Mesendoderm (in vitro differentiated cells): ENCODE measurements around the gene COMMD1.
"Not testable (repeated sequence)": the region's sequence is repeated elsewhere in the genome, so short reads cannot be mapped to it uniquely, and the experiment has no call there.

Experiments
- DNase-seq: peaks from one replicate; pipeline ENCODE4 v3.0.0; 2013
- H2AK5ac ChIP-seq: 2 replicates; pipeline ENCODE4 v1.6.1; 2013; ENCODE audit warnings: low read length, inconsistent platforms
- H2BK120ac ChIP-seq: 2 replicates; pipeline ENCODE4 v1.6.1; 2013; ENCODE audit warnings: low read depth, mild to moderate bottlenecking, low read length, moderate library complexity, mixed read lengths
- H2BK15ac ChIP-seq: replicated peaks from 2 replicates; pipeline ENCODE4 v1.6.1; 2013; ENCODE audit warnings: low read depth, mild to moderate bottlenecking, moderate library complexity
- H2BK5ac ChIP-seq: 2 replicates; pipeline ENCODE4 v1.6.1; 2013; ENCODE audit warnings: low read length, inconsistent platforms
- H3K18ac ChIP-seq: 2 replicates; pipeline ENCODE4 v1.6.1; 2013; ENCODE audit warnings: mild to moderate bottlenecking, low read length, mixed read lengths
- H3K23ac ChIP-seq: one replicate; pipeline ENCODE4 v1.6.1; 2013; ENCODE audit warnings: low read length
- H3K27ac ChIP-seq: 2 replicates; pipeline ENCODE4 v1.5.1; 2013; ENCODE audit warnings: low read depth, mild to moderate bottlenecking, inconsistent platforms, low read length, moderate library complexity
- H3K27me3 ChIP-seq: 2 replicates; pipeline ENCODE4 v1.6.1; 2013; ENCODE audit warnings: low read length, control low read depth, mild to moderate bottlenecking, inconsistent platforms; ENCODE audit not compliant: insufficient read depth, poor library complexity
- H3K36me3 ChIP-seq: 2 replicates; pipeline ENCODE4 v1.6.1; 2013; ENCODE audit warnings: low read length, inconsistent platforms; ENCODE audit not compliant: control insufficient read depth, insufficient read depth
- H3K4ac ChIP-seq: one replicate; pipeline ENCODE4 v1.6.1; 2013; ENCODE audit warnings: low read depth, mild to moderate bottlenecking, low read length, moderate library complexity
- H3K4me1 ChIP-seq: 2 replicates; pipeline ENCODE4 v1.6.1; 2013; ENCODE audit warnings: low read depth, low read length, inconsistent platforms; ENCODE audit not compliant: control insufficient read depth
- H3K4me2 ChIP-seq: 2 replicates; pipeline ENCODE4 v1.6.1; 2013; ENCODE audit warnings: low read length
- H3K4me3 ChIP-seq: 2 replicates; pipeline ENCODE4 v1.5.1; 2013; ENCODE audit warnings: mild to moderate bottlenecking, low read length
- H3K56ac ChIP-seq: one replicate; pipeline ENCODE4 v1.6.1; 2013; ENCODE audit warnings: low read length
- H3K79me1 ChIP-seq: 2 replicates; pipeline ENCODE4 v1.6.1; 2013; ENCODE audit warnings: low read length, inconsistent platforms
- H3K79me2 ChIP-seq: 2 replicates; pipeline ENCODE4 v1.6.1; 2013; ENCODE audit warnings: mild to moderate bottlenecking, low read length; ENCODE audit not compliant: control insufficient read depth, insufficient read depth
- H3K9ac ChIP-seq: 2 replicates; pipeline ENCODE4 v1.6.1; 2013; ENCODE audit warnings: low read length, inconsistent platforms
- H4K5ac ChIP-seq: one replicate; pipeline ENCODE4 v1.6.1; 2013; ENCODE audit warnings: low read length
- H4K8ac ChIP-seq: one replicate; pipeline ENCODE4 v1.6.1; 2013; ENCODE audit warnings: low read depth, mild to moderate bottlenecking, control low read depth, low read length, moderate library complexity
- WGBS: extraction: QIAGEN DNeasy Blood & Tissue Kit; methylation state at CpG from one replicate; pipeline ENCODE4 v1.1.7; 2013; ENCODE audit warnings: low lambda C conversion rate, missing lambda C conversion rate; ENCODE audit not compliant: insufficient coverage; ENCODE audit errors: extremely low coverage; 5-methylcytosine and 5-hydroxymethylcytosine counted together

COMMD1 gene

GRCh38 chr2:61877571-61878245 lies 27.8 kb upstream of the COMMD1 start:
- H3K23ac ChIP-seq: no peak overlapping the region
- H3K56ac ChIP-seq: no peak overlapping the region
- H2AK5ac ChIP-seq: no peak overlapping the region
- H3K9ac ChIP-seq: no peak overlapping the region
- no peak overlapping the region for H3K4ac ChIP-seq
- no peak overlapping the region for H4K8ac ChIP-seq
- no peak overlapping the region for H3K27ac ChIP-seq
- H2BK15ac ChIP-seq: no peak overlapping the region
- H2BK5ac ChIP-seq: no peak overlapping the region
- no peaks in the 10 kb centered on the region for H3K79me2 ChIP-seq
- no peak overlapping the region for H3K18ac ChIP-seq
- H3K4me3 ChIP-seq: no peak overlapping the region
- peaks cover 2% of the 10 kb centered on the region for H3K79me1 ChIP-seq
- H3K27me3 ChIP-seq: no peaks in the 10 kb centered on the region
- H3K36me3 ChIP-seq: peaks cover 15% of the 10 kb centered on the region
- H3K4me1 ChIP-seq: no peaks in the 10 kb centered on the region
- no CpG with 5 or more reads among the region's 4 CpGs for WGBS
- H3K4me2 ChIP-seq: no peak overlapping the region
- DNase-seq: no peak
- no peak overlapping the region for H4K5ac ChIP-seq
- no peak overlapping the region for H2BK120ac ChIP-seq

- H3K23ac ChIP-seq: no peak overlapping the region
- H3K27me3 ChIP-seq: no peaks in the 10 kb centered on the region
- no peak overlapping the region for H2BK120ac ChIP-seq
- no peaks in the 10 kb centered on the region for H3K4me1 ChIP-seq
- H3K27ac ChIP-seq: no peak overlapping the region
- no peak overlapping the region for H2BK5ac ChIP-seq
- peaks cover 16% of the 10 kb centered on the region for H3K36me3 ChIP-seq
- H3K18ac ChIP-seq: no peak overlapping the region
- no peak overlapping the region for H3K4ac ChIP-seq
- no peak overlapping the region for H4K8ac ChIP-seq
- no CpG with 5 or more reads among the region's 3 CpGs for WGBS
- no peak overlapping the region for H3K4me3 ChIP-seq
- H4K5ac ChIP-seq: no peak overlapping the region
- no peak for DNase-seq
- H3K4me2 ChIP-seq: no peak overlapping the region
- H3K79me1 ChIP-seq: peaks cover 2% of the 10 kb centered on the region
- H3K79me2 ChIP-seq: no peaks in the 10 kb centered on the region
- H2AK5ac ChIP-seq: no peak overlapping the region
- H3K56ac ChIP-seq: no peak overlapping the region
- no peak overlapping the region for H2BK15ac ChIP-seq
- no peak overlapping the region for H3K9ac ChIP-seq
Observed at GRCh38 chr2:61878761-61879160, 26.7 kb upstream of the COMMD1 start.

GRCh38 chr2:61879351-61879750 lies 26.1 kb upstream of the COMMD1 start:
- not testable (repeated sequence) for H3K56ac ChIP-seq, H3K4me2 ChIP-seq, H3K18ac ChIP-seq, H2BK15ac ChIP-seq, H3K79me1 ChIP-seq, H2AK5ac ChIP-seq, H3K4me1 ChIP-seq, H2BK120ac ChIP-seq, H4K5ac ChIP-seq, H2BK5ac ChIP-seq, H3K4ac ChIP-seq, H3K4me3 ChIP-seq, H3K79me2 ChIP-seq, H4K8ac ChIP-seq, H3K27ac ChIP-seq, H3K23ac ChIP-seq, H3K27me3 ChIP-seq, H3K9ac ChIP-seq, DNase-seq
- no CpG with 5 or more reads among the region's 4 CpGs for WGBS
- peaks cover 14% of the 10 kb centered on the region for H3K36me3 ChIP-seq

- no peak for DNase-seq
- H3K56ac ChIP-seq: no peak overlapping the region
Observed at GRCh38 chr2:61882850-61883249, 22.6 kb upstream of the COMMD1 start.

GRCh38 chr2:61885896-61886603 lies 19.4 kb upstream of the COMMD1 start:
- WGBS: no CpG with 5 or more reads among the region's 18 CpGs
- Histone ChIP-seq H3K9ac (no peak overlapping the region), H3K56ac (peak overlapping the region; percentile 37), H3K79me2 (peaks cover 37% of the 10 kb centered on the region), H2AK5ac (no peak overlapping the region), H3K23ac (no peak overlapping the region), H3K4me2 (peak overlapping the region; percentile 51), H3K27ac (no peak overlapping the region), H2BK120ac (no peak overlapping the region), H3K4ac (no peak overlapping the region), H2BK5ac (no peak overlapping the region), H3K4me1 (no peaks in the 10 kb centered on the region), H3K4me3 (no peak overlapping the region), H4K5ac (no peak overlapping the region), H3K36me3 (peaks cover 4% of the 10 kb centered on the region), H3K18ac (no peak overlapping the region), H3K27me3 (no peaks in the 10 kb centered on the region), H3K79me1 (peaks cover 2% of the 10 kb centered on the region), H2BK15ac (no peak overlapping the region), H4K8ac (no peak overlapping the region)
- DNase-seq: no peak

More at GRCh38 chr2:61882850-61883249, 22.6 kb upstream of the COMMD1 start:
- Histone ChIP-seq H3K79me2 (peaks cover 32% of the 10 kb centered on the region), H3K27ac (no peak overlapping the region), H3K18ac (no peak overlapping the region), H3K4me1 (no peaks in the 10 kb centered on the region), H4K8ac (no peak overlapping the region), H3K79me1 (peaks cover 2% of the 10 kb centered on the region), H3K4me3 (no peak overlapping the region), H3K9ac (no peak overlapping the region), H2BK15ac (no peak overlapping the region), H2AK5ac (no peak overlapping the region), H3K36me3 (peaks cover 10% of the 10 kb centered on the region), H2BK120ac (no peak overlapping the region), H2BK5ac (no peak overlapping the region), H3K23ac (no peak overlapping the region), H3K27me3 (no peaks in the 10 kb centered on the region), H3K4me2 (no peak overlapping the region), H3K4ac (no peak overlapping the region), H4K5ac (no peak overlapping the region)
- WGBS: no CpG with 5 or more reads among the region's 5 CpGs
